Activated CD4-positive, alpha-beta T cell treated with anti-CD3 and anti-CD28 coated beads for 1 hour (primary cell): ENCODE data around the gene GLRX3.

ENCODE experiments used
- DNase-seq: peaks from one replicate; pipeline ENCODE4 v3.0.0-alpha.2; 2020

GLRX3 gene

GRCh38 chr10:130138479-130138866 lies 2.3 kb downstream of the GLRX3 start:
- DNase-seq, result no peak

- no peak for DNase-seq
These were observed 4.2 kb downstream of the GLRX3 start for GRCh38 chr10:130140425-130140824.

- DNase-seq, result no peak
These were observed 4.8 kb downstream of the GLRX3 start for GRCh38 chr10:130141038-130141437.

- no peak for DNase-seq
These were observed 5.3 kb downstream of the GLRX3 start for GRCh38 chr10:130141460-130141859.

GRCh38 chr10:130141878-130142277 lies 5.7 kb downstream of the GLRX3 start:
- no peak for DNase-seq

GRCh38 chr10:130146042-130146441 lies 9.9 kb downstream of the GLRX3 start:
- DNase-seq, result no peak

GRCh38 chr10:130159192-130159794 lies 23.1 kb downstream of the GLRX3 start:
- no peak for DNase-seq

GRCh38 chr10:130160775-130161174 lies 24.6 kb downstream of the GLRX3 start:
- DNase-seq, result no peak

GRCh38 chr10:130161331-130161730 lies 25.1 kb downstream of the GLRX3 start:
- DNase-seq, result no peak

GRCh38 chr10:130167193-130167592 lies 31.0 kb downstream of the GLRX3 start:
- DNase-seq, result no peak

GRCh38 chr10:130167707-130168106 lies 31.5 kb downstream of the GLRX3 start:
- DNase-seq, result no peak

- no peak for DNase-seq
These were observed 33.1 kb downstream of the GLRX3 start for GRCh38 chr10:130169136-130169859.

- DNase-seq, result no peak
These were observed 35.0 kb downstream of the GLRX3 start for GRCh38 chr10:130171196-130171595.

- no peak for DNase-seq
These were observed 38.1 kb downstream of the GLRX3 start for GRCh38 chr10:130174328-130174727.

- DNase-seq, result no peak
These were observed 38.9 kb downstream of the GLRX3 start for GRCh38 chr10:130175074-130175473.

- no peak for DNase-seq
These were observed 41.1 kb downstream of the GLRX3 start for GRCh38 chr10:130177250-130177649.

GRCh38 chr10:130179640-130180039 lies 43.4 kb downstream of the GLRX3 start:
- DNase-seq, result no peak

GRCh38 chr10:130180416-130180815 lies 44.2 kb downstream of the GLRX3 start:
- DNase-seq, result no peak

GRCh38 chr10:130181858-130182257 lies 45.7 kb downstream of the GLRX3 start:
- no peak for DNase-seq

GRCh38 chr10:130185591-130185990 lies 49.4 kb downstream of the GLRX3 start:
- DNase-seq, result no peak

GRCh38 chr10:130188195-130189175 lies 52.3 kb downstream of the GLRX3 start:
- DNase-seq, result no peak

- DNase-seq, result no peak
These were observed 53.4 kb downstream of the GLRX3 start for GRCh38 chr10:130189608-130190054.

- peak; percentile 80 for DNase-seq
These were observed 54.0 kb downstream of the GLRX3 start for GRCh38 chr10:130190055-130190736.
